HG03159 (cell line): ENCODE data around the gene MEFV.
"Not testable (repeated sequence)": the region's sequence is repeated elsewhere in the genome, so short reads cannot be mapped to it uniquely, and the experiment has no call there.

Experiments used
- ATAC-seq: cut with Tn5 transposase; IDR thresholded peaks from one replicate; pipeline ENCODE4 v1.9.1; 2021; ENCODE audit warnings: mild to moderate bottlenecking, moderate library complexity; ENCODE audit not compliant: unreplicated experiment

The MEFV gene

GRCh38 chr16:3220839-3221238 is 35.6 kb downstream of the MEFV start:
- ATAC-seq = no peak

- ATAC-seq = no peak
These were observed 40.2 kb downstream of the MEFV start for GRCh38 chr16:3216263-3216640.

- ATAC-seq = no peak
These were observed 40.7 kb downstream of the MEFV start for GRCh38 chr16:3215601-3216262.

DNA sequence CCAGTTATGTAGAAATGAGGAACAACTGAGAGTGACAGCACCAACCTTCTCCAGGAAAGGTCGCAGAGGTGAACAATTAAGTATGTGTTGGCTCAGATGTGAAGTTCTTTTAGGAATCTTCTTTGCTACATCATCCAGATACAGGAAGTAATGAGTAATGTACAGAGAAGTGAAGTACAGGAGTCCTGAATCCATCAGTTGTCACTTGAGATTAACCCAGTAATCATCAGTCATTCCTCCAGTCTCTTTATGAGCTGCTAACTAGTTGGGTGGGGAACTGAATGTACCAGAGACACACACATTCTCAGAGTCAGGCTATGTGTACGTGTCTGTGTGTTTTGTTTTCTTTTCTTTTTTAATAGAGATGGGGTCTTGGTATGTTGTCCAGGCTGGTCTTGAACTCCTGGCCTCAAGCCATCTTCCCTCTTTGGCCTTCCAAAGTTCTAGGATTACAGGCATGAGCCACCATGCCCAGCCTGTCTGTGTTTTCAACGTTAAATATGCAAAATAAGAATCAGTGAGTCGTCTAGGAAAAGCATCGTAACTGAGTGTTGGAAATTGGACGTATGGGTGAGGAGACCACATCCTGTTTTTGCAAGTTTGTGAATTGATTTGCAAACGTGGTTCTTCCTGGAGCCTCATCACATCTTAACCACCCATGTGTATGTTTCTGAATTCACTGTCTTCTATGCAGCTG is 41.4 kb downstream of the MEFV start:
- ATAC-seq = no peak

- ATAC-seq = no peak
These were observed 43.9 kb downstream of the MEFV start for GRCh38 chr16:3212567-3212966.

- no peak for ATAC-seq
These were observed 44.4 kb downstream of the MEFV start for GRCh38 chr16:3212006-3212405.

GRCh38 chr16:3207086-3207953 is 49.1 kb downstream of the MEFV start:
- ATAC-seq = no peak

- ATAC-seq = not testable (repeated sequence)
These were observed 50.5 kb downstream of the MEFV start for GRCh38 chr16:3205939-3206338.

DNA sequence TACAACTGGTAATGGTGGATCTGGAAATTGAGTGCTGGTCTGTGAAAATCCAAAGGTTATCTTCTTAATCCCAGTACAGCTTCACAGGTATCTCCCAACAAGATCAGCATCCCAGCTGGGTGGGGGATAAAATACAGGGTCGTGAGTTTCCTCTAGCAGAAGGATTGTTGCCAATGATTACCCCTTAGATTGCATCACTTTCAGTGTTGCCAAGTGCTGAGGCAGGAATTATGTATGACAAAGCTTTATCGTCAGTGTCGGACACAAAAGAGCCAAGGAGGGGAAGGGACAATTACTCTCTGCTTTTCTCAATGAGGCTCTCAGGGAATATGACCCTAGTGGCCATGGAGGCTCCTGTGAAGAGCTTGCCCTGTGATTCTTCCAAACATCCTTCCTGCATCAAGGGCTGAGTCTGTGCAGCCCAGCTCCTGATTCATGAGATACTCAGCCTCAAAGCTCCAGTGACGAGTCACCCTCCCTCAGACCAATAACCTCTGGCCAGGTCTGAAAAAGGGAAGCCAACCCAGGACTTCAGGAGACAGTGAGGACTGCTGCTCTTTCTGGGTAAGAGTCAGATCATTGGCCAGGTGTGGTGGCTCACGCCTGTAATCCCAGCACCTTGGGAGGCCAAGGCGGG is 53.4 kb downstream of the MEFV start:
- no peak for ATAC-seq

- no peak for ATAC-seq
These were observed 57.9 kb downstream of the MEFV start for GRCh38 chr16:3198334-3199072.

DNA sequence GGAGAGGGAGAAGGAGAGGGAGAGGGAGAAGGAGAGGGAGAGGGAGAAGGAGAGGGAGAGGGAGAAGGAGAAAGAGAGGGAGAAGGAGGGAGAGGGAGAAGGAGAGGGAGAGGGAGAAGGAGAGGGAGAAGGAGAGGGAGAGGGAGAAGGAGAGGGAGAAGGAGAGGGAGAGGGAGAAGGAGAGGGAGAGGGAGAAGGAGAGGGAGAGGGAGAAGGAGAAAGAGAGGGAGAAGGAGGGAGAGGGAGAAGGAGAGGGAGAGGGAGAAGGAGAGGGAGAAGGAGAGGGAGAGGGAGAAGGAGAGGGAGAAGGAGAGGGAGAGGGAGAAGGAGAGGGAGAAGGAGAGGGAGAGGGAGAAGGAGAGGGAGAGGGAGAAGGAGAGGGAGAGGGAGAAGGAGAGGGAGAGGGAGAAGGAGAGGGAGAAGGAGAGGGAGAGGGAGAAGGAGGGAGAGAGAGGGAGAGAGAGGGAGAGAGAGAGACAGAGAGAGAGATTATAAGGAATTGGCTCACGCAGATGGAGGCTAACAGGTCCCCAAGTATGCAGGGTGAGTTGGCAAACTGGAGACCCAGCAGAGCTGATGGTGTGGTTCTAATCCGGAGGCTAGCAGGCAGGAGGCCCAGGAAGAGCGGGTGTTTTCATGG is 58.6 kb downstream of the MEFV start:
- not testable (repeated sequence) for ATAC-seq

DNA sequence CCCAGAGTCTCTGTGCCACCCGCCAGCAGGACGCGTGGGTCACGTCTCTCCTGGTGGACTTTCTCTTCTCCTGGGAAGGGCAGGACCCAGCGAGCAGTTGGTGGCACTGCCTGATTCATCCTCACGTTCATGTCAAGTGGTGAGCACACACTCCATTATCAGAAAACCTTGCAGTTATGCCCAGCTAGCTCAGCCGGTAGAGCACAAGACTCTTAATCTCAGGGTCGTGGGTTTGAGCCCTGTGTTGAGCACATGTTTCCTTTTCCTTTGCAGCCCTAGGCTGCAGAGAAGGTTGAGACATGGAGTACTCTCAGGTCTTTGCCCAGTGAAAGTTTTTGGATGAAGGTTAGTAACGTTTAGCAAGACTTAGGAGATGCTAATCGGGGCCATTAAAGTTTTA is 60.5 kb downstream of the MEFV start:
- ATAC-seq = no peak

DNA sequence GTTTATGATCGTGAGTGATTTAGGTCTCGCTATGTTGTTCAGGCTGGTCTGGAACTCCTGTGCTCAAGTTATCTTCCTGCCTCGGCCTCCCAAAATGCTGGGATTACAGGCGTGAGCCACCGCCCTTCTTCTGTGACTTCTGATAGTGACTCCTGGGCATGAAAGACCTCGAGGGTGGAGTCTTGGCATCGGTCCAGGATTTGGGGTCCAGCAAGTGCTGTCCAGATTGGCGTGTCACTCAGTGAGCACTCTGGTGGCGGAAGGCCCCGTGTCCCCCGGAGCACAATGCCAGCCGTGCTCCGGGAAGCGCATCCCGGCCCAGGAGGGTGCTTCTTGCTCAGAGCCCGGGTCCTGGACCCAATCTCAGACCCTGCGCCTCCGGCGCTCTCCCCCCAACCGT is 61.6 kb downstream of the MEFV start:
- ATAC-seq = no peak

DNA sequence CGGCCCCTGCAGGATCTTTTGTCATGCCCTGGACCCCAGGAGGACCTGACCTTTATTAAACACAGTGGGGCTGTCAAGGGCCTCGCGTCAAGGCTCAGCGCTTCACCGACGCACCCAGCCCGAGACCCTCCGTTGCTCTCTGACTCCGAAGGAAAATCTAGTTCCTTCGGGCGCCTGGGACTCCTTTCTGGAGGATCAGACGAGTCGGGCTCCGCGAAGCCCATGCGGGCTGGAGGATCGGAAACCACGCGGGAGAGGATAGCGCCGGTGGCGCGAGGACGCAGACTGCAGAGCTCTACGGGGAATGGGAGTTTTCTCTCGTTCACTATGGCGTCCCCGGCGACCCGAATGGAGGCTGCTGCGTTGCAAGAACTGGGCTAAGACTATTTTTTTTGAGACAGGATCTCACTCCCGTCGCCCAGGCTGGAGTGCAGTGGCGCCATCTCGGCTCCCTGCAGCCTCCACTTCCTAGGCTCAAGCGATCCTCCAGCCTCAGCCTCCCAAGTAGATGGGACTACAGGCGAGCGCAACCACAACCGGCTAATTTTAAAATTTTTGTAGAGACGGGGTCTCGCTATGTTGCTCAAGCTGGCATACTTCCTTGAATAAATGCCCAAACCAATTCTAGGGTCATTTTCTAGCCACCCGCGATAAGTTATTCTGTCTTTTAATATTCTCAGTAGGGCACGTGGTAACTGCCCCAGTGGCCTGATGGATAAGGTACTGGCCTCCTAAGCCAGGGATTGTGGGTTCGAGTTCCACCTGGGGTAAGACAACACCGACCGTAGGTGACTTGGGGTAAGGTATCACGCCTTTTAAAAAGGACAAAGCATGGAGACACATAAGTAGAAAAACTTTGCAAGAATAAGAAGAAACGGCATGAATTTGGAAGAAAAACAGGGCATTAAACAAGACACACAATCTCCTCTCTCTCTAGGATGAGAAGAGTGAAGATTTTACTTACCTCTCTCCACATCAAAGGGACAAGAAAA is 62.9 kb downstream of the MEFV start:
- ATAC-seq = no peak

DNA sequence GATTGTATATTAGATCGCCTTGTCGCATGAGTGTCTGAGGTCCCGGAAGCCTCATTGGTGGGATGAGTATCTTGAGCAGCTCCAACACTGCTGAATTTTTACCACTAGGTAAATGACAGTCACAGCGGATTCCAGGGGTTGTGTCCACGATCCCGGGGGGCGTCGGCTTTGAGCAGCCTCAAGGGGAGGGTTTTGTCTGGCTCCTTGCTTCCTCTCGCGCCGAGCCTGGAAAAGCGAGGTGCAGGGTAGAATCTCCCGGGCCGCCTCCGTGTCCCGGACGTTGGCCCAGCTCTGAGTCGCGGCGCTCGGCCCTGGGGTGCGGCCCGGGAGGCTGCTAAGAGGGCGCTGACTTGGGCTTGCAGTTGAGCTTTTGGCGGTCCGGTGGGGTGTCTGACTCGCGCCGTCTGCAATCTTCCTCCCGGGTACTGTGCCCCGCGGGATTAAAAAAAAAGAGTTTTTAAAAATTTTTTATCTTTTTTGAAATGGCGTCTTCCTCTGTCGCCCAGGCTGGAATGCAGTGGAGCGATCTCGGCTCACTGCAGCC is 63.9 kb downstream of the MEFV start:
- ATAC-seq = no peak
